Retina (tissue), 1 donor: Measurements from ENCODE around the gene SLC16A11.
"Not testable (repeated sequence)": the region's sequence is repeated elsewhere in the genome, so short reads cannot be mapped to it uniquely, and the experiment has no call there.

Experiments used
- DNase-seq: peaks from one replicate; pipeline ENCODE4 v3.0.0-alpha.2; 2016

The SLC16A11 gene

DNA sequence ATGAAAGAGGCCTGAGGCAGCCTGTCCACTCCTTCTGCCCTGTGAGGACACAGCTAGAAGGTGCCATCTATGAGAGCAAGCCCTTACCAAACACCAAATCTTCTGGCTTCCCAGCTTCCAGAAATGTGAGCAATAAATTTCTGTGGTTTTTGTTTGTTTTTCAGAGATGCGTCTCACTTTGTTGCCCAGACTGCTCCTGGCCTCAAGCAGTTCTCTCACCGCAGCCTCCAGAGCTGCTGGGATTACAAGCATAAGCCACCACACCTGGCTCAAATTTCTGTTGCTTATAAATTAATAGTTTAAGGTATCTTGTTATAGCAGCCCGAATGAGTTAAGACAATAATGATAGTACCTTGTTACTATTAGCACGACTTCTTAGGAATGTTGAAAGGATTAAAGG is 12.5 kb upstream of the SLC16A11 start:
- no peak for DNase-seq

DNA sequence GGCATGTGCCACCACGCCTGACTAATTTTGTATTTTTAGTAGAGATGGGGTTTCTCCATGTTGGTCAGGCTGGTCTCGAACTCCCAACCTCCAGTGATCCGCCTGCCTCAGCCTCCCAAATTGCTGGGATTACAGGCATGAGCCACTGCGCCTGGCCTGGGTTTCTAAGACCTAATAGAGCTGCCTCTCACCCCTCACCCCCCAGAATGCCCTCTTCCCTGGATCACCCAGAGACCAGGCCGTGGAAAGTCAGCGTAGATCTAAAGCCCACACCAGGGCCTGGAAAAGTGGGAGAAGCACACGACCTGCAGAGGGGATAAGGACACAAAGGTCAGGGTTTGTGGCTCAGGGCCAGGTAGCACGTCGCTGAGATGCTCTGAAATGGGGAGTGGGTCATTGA is 6.7 kb upstream of the SLC16A11 start:
- not testable (repeated sequence) for DNase-seq

DNA sequence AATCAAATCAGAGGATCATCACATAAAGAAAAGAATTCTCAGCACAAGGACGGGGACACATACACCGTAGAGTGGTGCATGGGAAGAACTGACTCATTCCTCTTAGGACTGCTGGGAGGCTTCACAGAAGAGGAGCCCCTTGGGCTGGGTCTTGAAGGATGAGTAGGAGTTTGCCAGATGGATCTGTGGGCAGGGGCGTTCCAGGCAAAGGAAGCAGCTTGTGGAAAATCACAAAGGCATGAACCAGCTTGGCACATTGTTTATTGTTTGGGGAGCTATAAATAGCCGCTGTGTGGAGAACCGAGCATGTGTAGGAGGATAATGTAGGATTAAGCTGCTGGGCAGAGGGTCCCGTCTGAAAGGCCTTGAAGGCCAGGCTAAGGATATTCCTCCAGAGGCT is 5.1 kb upstream of the SLC16A11 start:
- DNase-seq: no peak

DNA sequence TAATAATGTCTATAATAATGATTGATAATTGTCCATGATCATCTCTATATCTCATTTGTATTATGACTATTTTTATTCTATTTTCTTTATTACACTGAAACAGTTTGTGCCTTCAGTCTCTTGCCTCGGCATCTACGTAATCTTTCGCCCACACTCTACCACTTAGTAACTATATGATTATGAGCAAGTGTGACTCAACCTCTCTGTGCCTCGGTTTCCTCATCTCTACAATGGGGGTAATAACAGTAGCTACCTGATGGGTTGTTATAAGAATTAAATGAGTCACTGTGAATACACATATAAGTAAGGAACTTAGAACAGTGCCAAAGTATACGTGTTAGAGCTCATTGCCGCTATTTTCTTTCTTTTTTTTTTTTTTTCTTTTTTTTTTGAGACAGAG is 3.7 kb upstream of the SLC16A11 start:
- DNase-seq: no peak

DNA sequence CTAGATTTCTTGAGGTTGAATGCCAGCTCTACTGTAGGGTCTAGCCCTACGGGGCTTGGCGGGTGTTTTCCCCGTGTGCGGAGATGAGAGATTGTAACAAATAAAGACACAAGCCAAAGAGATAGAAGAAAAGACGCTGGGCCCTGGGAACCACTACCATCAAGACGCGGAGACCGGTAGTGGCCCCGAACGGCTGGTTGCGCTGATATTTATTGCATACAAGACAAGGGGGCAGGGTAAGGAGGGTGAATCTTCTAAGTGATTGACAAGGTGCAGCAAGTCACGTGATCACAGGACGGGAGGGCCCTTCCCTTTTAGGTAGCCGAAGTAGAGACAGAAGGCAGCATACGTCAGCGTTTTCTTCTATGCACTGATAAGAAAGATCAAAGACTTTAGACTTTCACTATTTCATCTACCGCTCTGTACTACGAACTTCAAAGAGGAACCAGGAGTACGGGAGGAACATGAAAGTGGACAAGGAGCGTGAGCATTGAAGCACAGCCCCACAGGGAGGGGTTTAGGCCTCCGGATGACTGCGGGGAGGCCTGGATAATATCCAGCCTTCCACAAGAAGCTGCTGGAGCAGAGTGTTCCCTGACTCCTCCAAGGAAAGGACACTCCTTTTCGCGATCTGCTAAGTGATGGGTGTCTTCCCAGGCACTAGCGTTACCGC is 3.0 kb upstream of the SLC16A11 start:
- DNase-seq: peak; percentile 59

DNA sequence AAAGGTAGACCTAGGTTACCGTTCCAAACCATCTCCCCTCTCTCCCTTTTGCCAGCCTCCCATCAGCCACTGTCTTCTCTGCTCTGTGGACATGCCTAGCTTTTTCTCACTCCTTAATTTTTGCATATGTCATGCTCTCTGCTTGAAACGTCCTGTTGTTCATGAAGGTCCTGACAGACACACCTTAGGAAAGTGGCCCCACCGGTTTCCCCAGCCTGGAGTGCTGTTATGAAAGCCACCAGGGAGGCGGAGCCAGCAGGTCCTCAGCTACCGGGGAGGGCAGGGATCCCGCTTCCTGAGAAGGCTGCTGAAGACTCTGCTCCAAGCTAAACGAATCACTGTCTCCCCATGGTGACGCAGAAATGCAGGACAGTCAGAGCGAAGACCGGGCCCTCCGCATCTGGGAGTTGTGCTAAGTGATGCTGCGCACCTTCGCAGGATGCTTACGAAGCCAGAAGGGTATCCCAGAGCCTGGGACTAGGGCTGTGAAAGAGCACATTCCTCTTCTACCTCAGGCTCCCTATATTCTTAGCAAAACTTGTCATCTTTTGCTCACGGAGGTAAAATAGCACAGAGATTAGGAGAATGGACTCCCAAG is 2.3 kb upstream of the SLC16A11 start:
- peak; percentile 77 for DNase-seq

DNA sequence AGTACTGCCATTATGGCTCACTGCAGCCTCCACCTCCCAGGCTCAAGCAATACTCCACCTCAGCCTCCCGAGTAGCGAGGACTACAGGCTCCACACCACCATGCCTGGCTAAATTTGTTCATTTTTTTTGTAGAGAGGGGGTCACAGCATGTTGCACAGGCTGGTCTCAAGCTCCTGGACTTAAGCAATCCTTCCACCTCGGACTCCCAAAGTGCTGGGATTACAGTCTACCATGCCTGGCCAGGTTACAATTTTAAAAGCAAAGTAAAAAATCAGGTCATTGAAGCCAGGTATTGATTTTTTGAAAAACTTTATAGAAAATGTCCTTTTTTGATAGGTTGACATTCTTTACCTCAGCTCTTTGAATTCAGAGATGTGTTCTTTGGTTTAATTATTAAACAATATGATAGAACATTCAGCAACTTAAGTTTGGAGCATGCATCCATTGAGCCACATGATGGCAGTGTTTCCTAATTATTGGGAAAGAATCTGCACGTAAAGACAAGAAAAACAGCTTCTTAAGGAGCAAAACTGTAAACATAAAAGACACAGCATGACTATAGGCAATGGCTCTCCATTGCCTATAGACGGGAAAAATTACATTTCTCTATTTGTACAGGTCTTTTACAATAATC is 1.7 kb upstream of the SLC16A11 start:
- peak; percentile 74 for DNase-seq

DNA sequence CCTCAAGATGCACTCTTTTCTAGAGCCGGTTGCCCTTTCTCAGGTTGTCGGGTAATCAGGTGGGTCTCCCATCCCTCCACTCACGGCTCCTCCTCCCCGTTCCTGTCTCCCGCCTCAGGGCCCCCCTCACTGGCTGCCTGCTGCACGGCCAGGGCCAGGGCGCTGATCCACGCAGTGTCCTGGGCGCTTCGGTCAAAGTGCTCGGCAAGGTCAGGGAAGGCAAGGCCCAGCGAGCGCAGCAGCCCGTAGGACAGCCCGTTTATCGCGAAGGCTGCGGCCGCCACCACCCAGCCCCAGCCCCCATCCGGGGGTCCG is 753 bp downstream of the SLC16A11 start:
- no peak for DNase-seq

DNA sequence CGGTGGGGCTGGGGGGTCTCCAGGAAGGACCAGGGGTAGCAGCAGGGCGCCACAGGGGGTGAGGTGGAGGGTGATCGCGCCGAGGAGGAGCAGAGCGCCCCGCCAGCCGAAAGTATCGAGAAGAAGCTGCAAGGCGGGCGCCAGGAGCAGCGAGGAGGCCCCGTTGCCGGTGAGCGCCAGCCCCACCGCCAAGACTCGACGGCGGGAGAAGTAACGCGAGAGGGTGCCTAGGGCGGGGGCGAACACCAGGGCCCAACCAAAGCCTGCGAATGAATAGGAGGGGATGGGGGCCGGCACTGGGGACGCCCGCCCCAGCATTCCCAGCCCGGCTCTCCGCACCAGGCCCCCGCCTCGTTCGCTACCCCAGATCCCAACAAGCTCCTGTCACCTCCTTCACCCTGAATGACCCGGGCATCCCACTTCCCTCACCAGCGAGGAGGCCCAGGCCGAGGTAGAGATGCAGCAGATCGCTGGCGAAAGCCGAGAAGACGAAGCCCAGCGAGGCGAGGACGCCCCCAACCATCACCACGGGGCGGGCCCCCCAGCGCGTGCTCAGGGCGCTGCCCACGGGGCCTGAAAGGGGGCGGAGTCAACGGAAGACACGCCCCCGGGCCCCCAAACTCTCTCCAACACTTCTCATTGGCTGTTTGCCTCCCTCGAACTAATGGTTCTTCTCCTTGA is 1.3 kb downstream of the SLC16A11 start:
- peak; percentile 66 for DNase-seq

DNA sequence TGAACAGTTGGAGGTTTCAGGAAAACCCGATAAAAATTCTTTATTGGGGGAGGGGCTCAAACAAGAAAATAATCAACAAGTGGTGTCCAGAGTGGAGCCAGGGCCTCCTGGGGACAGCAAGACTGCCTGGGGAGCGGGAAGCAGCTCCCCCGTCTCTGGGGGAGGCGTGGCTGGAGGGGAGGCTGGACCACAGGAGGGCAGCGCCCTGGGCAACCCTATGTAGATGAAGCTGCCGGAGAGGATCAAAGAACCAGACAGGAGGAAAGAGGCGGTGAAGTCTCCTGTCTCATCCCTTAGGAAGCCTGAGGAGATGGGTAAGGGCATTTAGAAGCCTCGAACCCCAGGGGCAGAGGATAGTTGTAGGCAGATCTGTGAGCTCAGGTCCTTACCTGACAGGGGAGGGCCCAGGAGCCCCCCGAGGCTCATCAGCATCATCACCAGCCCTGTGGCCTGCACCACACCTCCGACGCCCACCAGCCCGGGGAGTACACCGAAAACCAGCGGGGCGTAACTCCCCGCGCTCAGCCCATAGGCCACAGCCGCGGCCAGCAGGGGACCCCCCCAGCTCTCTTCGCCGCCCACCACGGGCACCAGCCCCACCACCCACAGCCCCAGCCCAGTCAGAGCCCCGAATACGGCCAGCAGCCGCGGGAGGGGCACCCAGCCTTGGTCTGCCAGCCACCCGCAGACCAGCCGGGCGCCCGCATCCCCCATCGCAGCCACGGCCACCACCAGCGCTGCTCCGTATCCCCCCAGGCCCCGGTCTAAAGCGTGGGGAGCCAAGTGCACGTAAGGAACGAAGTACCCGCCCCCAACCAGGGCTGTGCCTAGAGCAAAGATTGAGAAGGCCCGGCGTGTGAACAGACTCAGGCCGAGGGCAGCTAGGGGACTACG is 2.0 kb downstream of the SLC16A11 start:
- peak; percentile 19 for DNase-seq

DNA sequence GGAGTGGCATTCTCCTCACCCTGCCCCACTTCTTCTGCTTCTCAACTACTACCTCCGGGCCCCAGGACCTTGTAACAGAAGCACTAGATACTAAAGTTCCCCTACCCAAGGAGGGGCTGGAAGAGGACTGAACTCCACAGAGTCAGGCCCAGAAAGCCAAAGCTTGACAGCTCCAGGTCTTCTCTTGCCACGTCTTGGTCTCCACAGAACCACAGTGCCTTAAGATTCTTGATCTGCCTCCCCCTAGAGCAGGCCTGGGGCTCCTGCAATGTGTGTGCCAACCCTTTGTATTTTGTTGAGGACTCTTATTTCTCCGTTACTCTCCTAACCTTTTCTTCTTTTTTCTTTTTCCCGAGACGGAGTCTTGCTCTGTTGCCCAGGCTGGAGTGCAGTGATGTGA is 4.1 kb downstream of the SLC16A11 start:
- DNase-seq: no peak

DNA sequence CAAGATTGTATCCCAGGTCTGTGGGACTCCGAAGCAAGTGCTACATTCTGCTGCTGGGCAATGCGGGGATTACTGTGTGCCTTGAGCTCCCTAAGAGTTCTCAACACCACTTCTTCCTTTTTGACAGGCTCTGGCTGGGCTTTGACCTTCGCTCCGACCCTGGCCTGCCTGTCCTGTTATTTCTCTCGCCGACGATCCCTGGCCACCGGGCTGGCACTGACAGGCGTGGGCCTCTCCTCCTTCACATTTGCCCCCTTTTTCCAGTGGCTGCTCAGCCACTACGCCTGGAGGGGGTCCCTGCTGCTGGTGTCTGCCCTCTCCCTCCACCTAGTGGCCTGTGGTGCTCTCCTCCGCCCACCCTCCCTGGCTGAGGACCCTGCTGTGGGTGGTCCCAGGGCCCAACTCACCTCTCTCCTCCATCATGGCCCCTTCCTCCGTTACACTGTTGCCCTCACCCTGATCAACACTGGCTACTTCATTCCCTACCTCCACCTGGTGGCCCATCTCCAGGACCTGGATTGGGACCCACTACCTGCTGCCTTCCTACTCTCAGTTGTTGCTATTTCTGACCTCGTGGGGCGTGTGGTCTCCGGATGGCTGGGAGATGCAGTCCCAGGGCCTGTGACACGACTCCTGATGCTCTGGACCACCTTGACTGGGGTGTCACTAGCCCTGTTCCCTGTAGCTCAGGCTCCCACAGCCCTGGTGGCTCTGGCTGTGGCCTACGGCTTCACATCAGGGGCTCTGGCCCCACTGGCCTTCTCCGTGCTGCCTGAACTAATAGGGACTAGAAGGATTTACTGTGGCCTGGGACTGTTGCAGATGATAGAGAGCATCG is 5.6 kb downstream of the SLC16A11 start:
- no peak for DNase-seq

DNA sequence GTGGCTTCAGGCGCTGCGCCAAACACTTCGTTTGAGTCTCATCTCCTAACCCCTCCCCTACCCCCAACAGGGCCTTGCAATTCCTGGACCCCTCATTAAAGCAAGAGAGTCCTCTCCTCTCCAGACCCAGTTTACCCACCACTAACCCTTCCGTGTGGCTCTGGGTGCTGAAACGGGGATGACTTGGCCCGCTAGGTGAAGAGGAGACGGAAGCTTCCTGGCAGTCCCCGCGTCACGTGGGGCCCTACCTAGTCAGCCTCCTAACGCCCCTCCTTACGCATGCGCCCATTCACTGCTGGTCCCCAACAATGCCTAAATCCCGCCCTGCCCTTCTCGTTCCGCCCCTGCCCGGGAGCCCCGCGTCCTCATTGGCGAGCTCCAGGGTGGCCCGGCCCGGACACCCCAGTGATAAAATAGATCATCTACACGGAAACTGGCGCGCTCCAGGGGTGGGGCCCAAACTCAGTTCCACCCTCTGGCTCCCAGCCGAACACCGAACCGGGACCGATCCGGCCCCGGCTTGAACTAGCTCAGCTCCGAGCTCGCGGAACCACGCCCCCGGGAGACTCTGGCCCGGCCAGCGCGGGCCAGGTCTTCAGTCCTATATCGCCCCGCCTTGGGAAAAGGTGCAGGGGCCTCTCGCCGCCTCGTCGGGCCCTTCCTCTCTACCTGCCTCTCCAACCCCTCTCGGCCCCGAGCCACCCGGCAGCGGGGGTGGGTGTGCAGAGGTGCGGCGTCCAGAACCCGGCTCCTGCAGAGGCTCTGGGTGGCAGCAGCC is 8.1 kb downstream of the SLC16A11 start, which contains the start of gene SLC16A13:
Gene SLC16A13, plus strand, starts transcription at position 425 of the 778 bp plus-strand sequence. CDS start 368 bp downstream, outside the sequence.
- DNase-seq: peak; percentile 95

DNA sequence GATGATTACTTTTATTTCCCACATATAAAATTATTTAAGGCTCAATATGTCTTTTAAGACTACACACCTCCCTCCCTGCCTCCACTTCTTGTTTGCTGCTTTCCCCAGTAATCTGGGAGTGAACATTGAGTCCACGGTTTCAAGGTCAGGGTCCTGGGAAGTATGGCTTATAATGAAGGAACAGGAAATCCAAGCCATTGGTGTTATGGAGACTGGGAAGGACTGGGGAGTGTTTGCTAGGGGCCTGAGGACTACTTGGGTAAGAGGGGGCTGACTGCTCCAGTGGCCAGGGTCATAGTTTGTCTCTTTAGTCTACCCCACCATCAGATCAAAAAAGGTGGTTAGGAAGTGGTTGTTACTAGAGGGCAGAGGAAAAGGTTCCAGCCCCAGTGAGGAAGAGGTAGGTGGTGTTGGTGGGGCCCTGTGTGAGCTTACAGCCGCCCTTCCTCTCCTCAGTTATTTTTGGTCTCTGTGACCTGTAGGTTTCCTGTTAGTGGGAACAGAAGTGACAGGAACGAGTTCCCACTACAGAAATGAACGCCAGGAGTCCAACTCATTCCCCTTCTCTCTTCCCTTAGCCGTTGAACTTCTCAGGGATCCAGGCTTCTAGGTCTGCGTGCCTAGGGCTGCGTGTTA is 8.8 kb downstream of the SLC16A11 start:
- DNase-seq: no peak

DNA sequence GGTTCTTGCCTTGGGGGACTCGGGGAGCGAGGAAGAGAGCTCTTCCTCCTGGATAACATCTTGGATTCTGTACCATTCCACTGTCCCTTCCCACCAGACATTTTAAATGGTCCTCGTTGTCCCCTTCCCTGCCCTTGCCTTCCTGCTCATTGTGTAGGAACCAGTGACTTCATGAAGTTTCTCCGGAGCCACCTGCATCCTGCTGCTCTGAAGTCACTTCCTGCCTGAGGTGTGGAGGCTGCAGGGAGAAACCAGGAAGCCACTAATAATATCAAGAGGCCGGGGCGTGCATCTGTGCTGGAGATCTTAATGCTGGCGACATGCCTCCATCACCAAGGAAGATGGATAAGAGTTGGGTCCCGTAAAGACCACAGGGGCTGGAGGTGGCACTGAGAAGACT is 14.2 kb downstream of the SLC16A11 start:
- no peak for DNase-seq

DNA sequence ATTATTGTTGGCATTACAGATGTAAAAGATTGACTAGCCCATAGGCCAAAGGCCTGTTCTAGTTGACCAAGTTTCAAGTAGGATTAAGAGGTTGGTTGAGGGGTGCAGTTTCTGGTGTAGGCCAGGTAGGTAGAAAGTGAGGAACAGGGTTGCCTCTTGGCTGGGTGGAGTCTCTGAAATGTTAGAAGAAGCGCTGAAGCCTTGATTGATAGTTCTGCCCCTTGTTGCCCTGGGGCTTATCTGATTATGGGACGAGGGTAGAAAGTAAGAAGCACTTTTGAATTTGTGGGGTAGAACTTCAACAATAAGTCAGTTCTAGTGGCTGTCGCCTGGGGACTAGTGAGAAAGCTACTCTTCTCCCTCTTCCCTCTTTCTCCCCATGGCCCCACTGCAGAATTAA is 14.8 kb downstream of the SLC16A11 start:
- DNase-seq: no peak

DNA sequence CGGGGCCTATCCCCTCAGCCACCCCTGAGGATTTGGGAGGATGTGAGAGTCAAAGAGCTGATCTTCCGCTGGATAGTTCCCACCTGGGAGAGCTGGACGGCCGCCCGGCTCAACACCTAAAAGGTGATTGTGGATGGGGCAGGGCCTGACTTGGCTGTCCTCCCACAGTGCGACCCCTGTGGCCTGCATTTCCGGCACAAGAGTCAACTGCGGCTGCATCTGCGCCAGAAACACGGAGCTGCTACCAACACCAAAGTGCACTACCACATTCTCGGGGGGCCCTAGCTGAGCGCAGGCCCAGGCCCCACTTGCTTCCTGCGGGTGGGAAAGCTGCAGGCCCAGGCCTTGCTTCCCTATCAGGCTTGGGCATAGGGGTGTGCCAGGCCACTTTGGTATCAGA is 16.6 kb downstream of the SLC16A11 start:
- DNase-seq: no peak

DNA sequence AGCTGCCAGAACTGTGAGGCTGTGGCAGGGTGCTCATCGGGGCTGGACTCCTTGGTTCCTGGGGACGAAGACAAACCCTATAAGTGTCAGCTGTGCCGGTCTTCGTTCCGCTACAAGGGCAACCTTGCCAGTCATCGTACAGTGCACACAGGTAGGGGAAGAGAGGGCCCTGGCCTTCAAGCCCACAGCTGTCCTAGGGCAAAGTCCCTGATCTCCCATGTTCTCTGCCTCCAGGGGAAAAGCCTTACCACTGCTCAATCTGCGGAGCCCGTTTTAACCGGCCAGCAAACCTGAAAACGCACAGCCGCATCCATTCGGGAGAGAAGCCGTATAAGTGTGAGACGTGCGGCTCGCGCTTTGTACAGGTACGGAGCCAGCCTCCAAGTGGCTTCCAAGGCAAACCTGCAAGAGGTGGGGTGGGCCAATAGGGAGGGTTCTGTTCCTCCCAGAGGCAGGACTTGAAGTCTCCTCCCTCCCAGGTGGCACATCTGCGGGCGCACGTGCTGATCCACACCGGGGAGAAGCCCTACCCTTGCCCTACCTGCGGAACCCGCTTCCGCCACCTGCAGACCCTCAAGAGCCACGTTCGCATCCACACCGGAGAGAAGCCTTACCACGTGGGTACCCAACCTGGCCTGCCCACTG is 17.3 kb downstream of the SLC16A11 start:
- DNase-seq: no peak

DNA sequence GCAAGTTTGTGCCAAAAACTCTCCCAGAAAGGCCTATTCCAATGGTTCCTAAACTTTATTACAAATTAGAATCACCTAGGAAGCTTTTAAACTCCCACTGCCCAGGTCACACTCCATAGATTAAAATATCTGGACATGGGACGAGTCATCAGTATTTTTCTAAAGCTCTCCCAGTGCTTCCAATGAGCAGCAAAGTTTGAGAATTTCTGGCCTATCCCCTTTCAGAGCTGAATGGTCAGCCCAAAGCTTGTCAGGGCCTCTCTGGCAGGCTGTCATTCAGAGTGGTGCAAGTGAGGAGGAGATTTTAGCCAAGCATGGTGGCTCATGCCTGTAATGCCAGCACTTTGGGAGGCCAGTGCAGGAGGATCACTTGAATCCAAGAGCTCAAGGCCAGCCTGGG is 18.6 kb downstream of the SLC16A11 start:
- no peak for DNase-seq

DNA sequence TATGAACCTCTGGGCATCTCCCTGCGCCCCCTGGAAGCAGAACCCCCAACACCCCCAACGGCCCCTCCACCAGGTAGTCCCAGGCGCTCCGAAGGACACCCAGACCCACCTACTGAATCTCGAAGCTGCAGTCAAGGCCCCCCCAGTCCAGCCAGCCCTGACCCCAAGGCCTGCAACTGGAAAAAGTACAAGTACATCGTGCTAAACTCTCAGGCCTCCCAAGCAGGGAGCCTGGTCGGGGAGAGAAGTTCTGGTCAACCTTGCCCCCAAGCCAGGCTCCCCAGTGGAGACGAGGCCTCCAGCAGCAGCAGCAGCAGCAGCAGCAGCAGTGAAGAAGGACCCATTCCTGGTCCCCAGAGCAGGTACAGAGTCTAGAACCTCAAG is 19.5 kb downstream of the SLC16A11 start:
- no peak for DNase-seq
